IMR-90 (cell line): ENCODE measurements around the gene DSG3. TPM values are rescaled to one million over a fixed set of nuclear protein-coding genes. Genes with fewer than 3 reads are reported as not detected.

Experiments
- ATAC-seq: fragments of 200-7000 bp; cut with Tn5 transposase; 2 replicates; pipeline ENCODE4 v1.9.1; 2020; ENCODE audit warnings: low read depth, mild to moderate bottlenecking, moderate library complexity
- BruUV-seq: library from RNA; stranded (reverse); fragments of 400-500 nt; replicated peaks from 2 replicates; lab custom pipeline; 2021; lab: Mats Ljungman, UMichigan
- CTCF ChIA-PET: fragments of 300-600 bp; formaldehyde crosslinking; extraction: SDS; loops from one replicate; lab custom pipeline; 2021; ENCODE audit warnings: antibody characterized with exemption; lab: Yijun Ruan, JAX
- POLR2A ChIA-PET: fragments of 300-600 bp; sonication (Branson Sonifier 250); formaldehyde crosslinking; loops from one replicate; lab custom pipeline; 2022; ENCODE audit warnings: antibody characterized with exemption; ENCODE audit not compliant: unreplicated experiment; lab: Charles Lee
- DNase-seq: peaks from one replicate; pipeline ENCODE4 v3.0.0; 2013
- H2AFZ ChIP-seq: replicated peaks from 2 replicates; pipeline ENCODE3; 2013; ENCODE audit warnings: low read length, mild to moderate bottlenecking; ENCODE audit not compliant: poor library complexity
- H2AK5ac ChIP-seq: 2 replicates; pipeline ENCODE4 v1.6.1; 2013; ENCODE audit warnings: low read depth, low read length, inconsistent platforms
- H2AK9ac ChIP-seq: replicated peaks from 2 replicates; pipeline ENCODE3; 2013; ENCODE audit warnings: mild to moderate bottlenecking, low read depth, low read length, moderate library complexity; ENCODE audit not compliant: poor library complexity
- H2BK120ac ChIP-seq: 2 replicates; pipeline ENCODE4 v1.6.1; 2013; ENCODE audit warnings: low read depth, low read length, inconsistent platforms
- H2BK15ac ChIP-seq: 3 replicates; pipeline ENCODE4 v1.6.1; 2013; ENCODE audit warnings: low read depth, low read length, inconsistent platforms
- H2BK20ac ChIP-seq: 2 replicates; pipeline ENCODE4 v1.6.1; 2013; ENCODE audit warnings: low read depth, mild to moderate bottlenecking, inconsistent platforms, low read length, moderate library complexity
- H2BK5ac ChIP-seq: 2 replicates; pipeline ENCODE4 v1.6.1; 2013; ENCODE audit warnings: mild to moderate bottlenecking, low read depth, low read length, inconsistent platforms; ENCODE audit not compliant: poor library complexity, severe bottlenecking
- H3K14ac ChIP-seq: replicated peaks from 2 replicates; pipeline ENCODE4 v1.6.1; 2013; ENCODE audit warnings: low read depth, low read length, inconsistent platforms
- H3K18ac ChIP-seq: 2 replicates; pipeline ENCODE4 v1.6.1; 2013; ENCODE audit warnings: low read depth, low read length, control low read depth
- H3K23ac ChIP-seq: 2 replicates; pipeline ENCODE4 v1.6.1; 2013; ENCODE audit warnings: low read depth, low read length, inconsistent platforms
- H3K27ac ChIP-seq: 2 replicates; pipeline ENCODE4 v1.5.1; 2013; ENCODE audit warnings: mild to moderate bottlenecking, control low read depth, low read length; ENCODE audit not compliant: insufficient read depth
- H3K27me3 ChIP-seq: 2 replicates; pipeline ENCODE4 v1.6.1; 2013; ENCODE audit warnings: low read length; ENCODE audit not compliant: control insufficient read depth, insufficient read depth
- H3K36me3 ChIP-seq: 2 replicates; pipeline ENCODE4 v1.6.1; 2013; ENCODE audit warnings: low read length, mixed read lengths; ENCODE audit not compliant: control insufficient read depth, insufficient read depth
- H3K4ac ChIP-seq: 2 replicates; pipeline ENCODE4 v1.6.1; 2013; ENCODE audit warnings: low read depth, low read length, inconsistent platforms
- H3K4me1 ChIP-seq: 2 replicates; pipeline ENCODE4 v1.6.1; 2013; ENCODE audit warnings: low read length, mixed read lengths; ENCODE audit not compliant: control insufficient read depth, insufficient read depth
- H3K4me2 ChIP-seq: 2 replicates; pipeline ENCODE4 v1.6.1; 2013; ENCODE audit warnings: low read depth, mild to moderate bottlenecking, control low read depth, low read length, moderate library complexity
- H3K4me3 ChIP-seq: 2 replicates; pipeline ENCODE4 v1.5.1; 2013; ENCODE audit warnings: low read depth, mild to moderate bottlenecking, control low read depth, low read length, moderate library complexity; ENCODE audit not compliant: insufficient read depth
- H3K56ac ChIP-seq: 2 replicates; pipeline ENCODE4 v1.6.1; 2013; ENCODE audit warnings: low read length, inconsistent platforms; ENCODE audit not compliant: insufficient read depth; ENCODE audit errors: extremely low read depth
- H3K79me1 ChIP-seq, 2 experiments: 2 replicates each; pipeline ENCODE4 v1.6.1; 2013; ENCODE audit warnings: low read length in 2 of 2, inconsistent platforms in 1 of 2, low read depth in 1 of 2
- H3K9ac ChIP-seq: 2 replicates; pipeline ENCODE4 v1.6.1; 2013; ENCODE audit warnings: low read depth, low read length, control low read depth
- H3K9me1 ChIP-seq: 2 replicates; pipeline ENCODE4 v1.6.1; 2013; ENCODE audit warnings: low read length, inconsistent platforms; ENCODE audit not compliant: insufficient read depth
- H3K9me3 ChIP-seq: 2 replicates; pipeline ENCODE4 v1.6.1; 2013; ENCODE audit warnings: low read length; ENCODE audit not compliant: control insufficient read depth, insufficient read depth
- H4K20me1 ChIP-seq: 2 replicates; pipeline ENCODE4 v1.6.1; 2013; ENCODE audit warnings: low read length, inconsistent platforms; ENCODE audit not compliant: insufficient read depth
- H4K5ac ChIP-seq: 2 replicates; pipeline ENCODE4 v1.6.1; 2013; ENCODE audit warnings: mild to moderate bottlenecking, low read depth, low read length, control low read depth
- H4K8ac ChIP-seq, 2 experiments: 2 replicates each; pipeline ENCODE4 v1.6.1; 2013; ENCODE audit warnings: low read depth in 2 of 2, low read length in 2 of 2, control low read depth in 1 of 2, inconsistent platforms in 1 of 2
- H4K91ac ChIP-seq: 2 replicates; pipeline ENCODE4 v1.6.1; 2013; ENCODE audit warnings: low read depth, low read length, inconsistent platforms; ENCODE audit not compliant: insufficient read depth
- BHLHE40 ChIP-seq: fragments of 150-350 bp; IDR thresholded peaks from 2 replicates; pipeline ENCODE4 v1.6.1; 2016; ENCODE audit warnings: mild to moderate bottlenecking, low read depth, low read length
- CEBPB ChIP-seq: IDR thresholded peaks from 2 replicates; pipeline ENCODE4 v1.6.1; 2012; ENCODE audit warnings: low read depth, low read length, improper control_type of control experiment
- CHD1 ChIP-seq: IDR thresholded peaks from 2 replicates; pipeline ENCODE4 v1.6.1; 2012; ENCODE audit warnings: low read depth, low read length, improper control_type of control experiment
- CTCF ChIP-seq: conservative IDR thresholded peaks from 2 replicates; pipeline ENCODE4 v1.5.1; 2012; ENCODE audit warnings: mild to moderate bottlenecking, low read depth, low read length, improper control_type of control experiment
- ELK1 ChIP-seq: fragments of 150-350 bp; IDR thresholded peaks from 2 replicates; pipeline ENCODE4 v1.6.1; 2016; ENCODE audit warnings: low read depth, mild to moderate bottlenecking, low read length, moderate library complexity, borderline replicate concordance
- FOS ChIP-seq: fragments of 150-350 bp; IDR thresholded peaks from 2 replicates; pipeline ENCODE4 v1.6.1; 2016; ENCODE audit warnings: low read depth, low read length
- MAFK ChIP-seq: IDR thresholded peaks from 2 replicates; pipeline ENCODE4 v1.6.1; 2012; ENCODE audit warnings: low read depth, low read length, improper control_type of control experiment
- MAZ ChIP-seq: IDR thresholded peaks from 2 replicates; pipeline ENCODE4 v1.6.1; 2012; ENCODE audit warnings: low read depth, mild to moderate bottlenecking, low read length, improper control_type of control experiment, moderate library complexity, borderline replicate concordance
- MXI1 ChIP-seq: IDR thresholded peaks from 2 replicates; pipeline ENCODE4 v1.6.1; 2012; ENCODE audit warnings: low read depth, mild to moderate bottlenecking, low read length, moderate library complexity, borderline replicate concordance
- NFE2L2 ChIP-seq: fragments of 150-350 bp; IDR thresholded peaks from 2 replicates; pipeline ENCODE4 v1.6.1; 2016; ENCODE audit warnings: low read depth, mild to moderate bottlenecking, low read length
- POLR2A ChIP-seq: IDR thresholded peaks from 2 replicates; pipeline ENCODE4 v1.6.1; 2012; ENCODE audit warnings: mild to moderate bottlenecking, low read depth, low read length
- RAD21 ChIP-seq: IDR thresholded peaks from 2 replicates; pipeline ENCODE4 v1.6.1; 2012; ENCODE audit warnings: low read length, improper control_type of control experiment
- RCOR1 ChIP-seq: IDR thresholded peaks from 2 replicates; pipeline ENCODE4 v1.6.1; 2012; ENCODE audit warnings: mild to moderate bottlenecking, low read length, improper control_type of control experiment; ENCODE audit not compliant: insufficient replicate concordance
- RFX5 ChIP-seq: IDR thresholded peaks from 2 replicates; pipeline ENCODE4 v1.8.0; 2012; ENCODE audit warnings: low read depth, mild to moderate bottlenecking, low read length, moderate library complexity
- SMC3 ChIP-seq: fragments of 150-350 bp; IDR thresholded peaks from 2 replicates; pipeline ENCODE4 v1.6.1; 2016; ENCODE audit warnings: low read depth, mild to moderate bottlenecking, antibody characterized with exemption, low read length, moderate library complexity
- USF2 ChIP-seq: fragments of 150-350 bp; IDR thresholded peaks from 2 replicates; pipeline ENCODE4 v1.6.1; 2017; ENCODE audit warnings: mild to moderate bottlenecking, antibody characterized with exemption, low read length, low read depth
- WGBS, 2 experiments: methylation state at CpG; one replicate each; pipeline versions ENCODE4 v1.1.5 to v1.1.7; 2013; ENCODE audit warnings: missing lambda C conversion rate in 2 of 2; ENCODE audit not compliant: insufficient read length in 1 of 2; ENCODE audit errors: extremely low coverage in 2 of 2; 5-methylcytosine and 5-hydroxymethylcytosine counted together
- dilution Hi-C: fragments of 300-500 bp; cut with HindIII; formaldehyde crosslinking; loops from one replicate; pipeline ENCODE4 v1.14.3; 2018; ENCODE audit warnings: low sequenced_read_pairs; ENCODE audit not compliant: unreplicated experiment
- in situ Hi-C: fragments of 300-500 bp; cut with MboI; formaldehyde crosslinking; loops from 3 replicates; pipeline ENCODE4 v1.14.3; 2019; ENCODE audit warnings: low sequenced_read_pairs, inconsistent platforms, mixed read lengths
- intact Hi-C: fragments of 100-400 bp; cut with micrococcal nuclease; formaldehyde crosslinking; loops from 2 replicates; pipeline ENCODE4 v1.10.0; 2022
- polyA plus RNA-seq, 3 experiments: library from polyadenylated mRNA; depleted of rRNA; stranded (reverse); fragments of >200 nt; gene quantifications; 2 replicates each; pipeline ENCODE4 v1.2.3, GENCODE V29; 2012; ENCODE audit warnings: low replicate concordance in 1 of 3
- total RNA-seq: library from RNA; depleted of rRNA; stranded (reverse); fragments of >200 nt; gene quantifications from 2 replicates; pipeline ENCODE4 v1.2.3, GENCODE V29; 2012

DSG3 gene
- total and polyA plus RNA-seq, 2 of the 4 experiments (the other 2 are of a cell fraction): not detected

GRCh38 chr18:31420032-31420431, 27.5 kb upstream of the DSG3 start:
- no peak overlapping the region for H2AK9ac ChIP-seq
- H3K27me3 ChIP-seq: no peaks in the 10 kb centered on the region
- intact Hi-C loops (loop anchor here (5.0 to 10.0 kb wide), 3 partner anchors 87 to 405 kb away; no protein-coding TSS in a partner anchor), in situ Hi-C loops (no loop called here), dilution Hi-C loops (no loop called here)
- no peaks in the 10 kb centered on the region for H3K9me1 ChIP-seq
- no peak for ATAC-seq
- H3K4me3 ChIP-seq: no peak overlapping the region
- H3K4me2 ChIP-seq: no peak overlapping the region
- no CpG with 5 or more reads among the region's 6 CpGs for WGBS, 2 experiments
- no peak overlapping the region for H2AK5ac ChIP-seq
- H3K18ac ChIP-seq: no peak overlapping the region
- no peak overlapping the region for H2BK5ac ChIP-seq
- no peak overlapping the region for H2AFZ ChIP-seq
- H3K56ac ChIP-seq: no peak overlapping the region
- no peaks in the 10 kb centered on the region for H3K36me3 ChIP-seq
- no peak overlapping the region for H3K23ac ChIP-seq
- H3K14ac ChIP-seq: no peak overlapping the region
- DNase-seq: no peak
- no peaks in the 10 kb centered on the region for H3K4me1 ChIP-seq
- ChIA-PET CTCF (no interaction called here), POLR2A (no interaction called here)
- H4K8ac ChIP-seq: no peak overlapping the region
- no peak overlapping the region for H3K4ac ChIP-seq
- no peak overlapping the region for H3K9ac ChIP-seq
- BruUV-seq: no TSS peak
- H2BK15ac ChIP-seq: no peak overlapping the region
- TF ChIP-seq RAD21 (no peak), NFE2L2 (no peak), FOS (no peak), MXI1 (no peak), MAFK (no peak), CEBPB (no peak), RCOR1 (no peak), USF2 (no peak), CTCF (no peak), BHLHE40 (no peak), ELK1 (no peak), POLR2A (no peak), RFX5 (no peak), MAZ (no peak), SMC3 (no peak), CHD1 (no peak)
- H3K9me3 ChIP-seq: no peaks in the 10 kb centered on the region; the same call in 1 of the 2 replicates
- H4K5ac ChIP-seq: no peak overlapping the region
- no peaks in the 10 kb centered on the region for H4K20me1 ChIP-seq
- H2BK20ac ChIP-seq: no peak overlapping the region
- H4K91ac ChIP-seq: no peak overlapping the region
- H3K27ac ChIP-seq: no peak overlapping the region
- H2BK120ac ChIP-seq: no peak overlapping the region
- no peaks in the 10 kb centered on the region for H3K79me1 ChIP-seq
